Prostate gland (tissue), 2 donors: ENCODE measurements around the gene TMEM139. TPM values are rescaled to one million over a fixed set of nuclear protein-coding genes. Genes with fewer than 3 reads are reported as not detected.

Experiments
- DNase-seq: peaks from one replicate; pipeline ENCODE4 v3.0.0-alpha.2; 2019; ENCODE audit warnings: low spot score
- H3K27ac ChIP-seq, 2 donors: fragments of 200-600 bp; sonication (generic); 2 replicates each; pipeline ENCODE4 v1.5.1; 2017 to 2019
- H3K27me3 ChIP-seq: fragments of 200-600 bp; sonication (generic); replicated peaks from 2 replicates; pipeline ENCODE4 v1.5.1; 2019; ENCODE audit not compliant: insufficient read depth
- H3K36me3 ChIP-seq, 2 donors: fragments of 200-600 bp; sonication (generic); 1 replicate in 1 of 2; 2 replicates in 1 of 2; pipeline versions ENCODE4 v1.5.1 to v1.8.1; 2017 to 2019
- H3K4me1 ChIP-seq: fragments of 200-600 bp; sonication (generic); replicated peaks from 2 replicates; pipeline ENCODE4 v1.5.1; 2019
- H3K4me3 ChIP-seq, 2 donors: fragments of 200-600 bp; sonication (generic); 2 replicates each; pipeline ENCODE4 v1.5.1; 2017 to 2019
- H3K9me3 ChIP-seq: fragments of 200-600 bp; sonication (generic); 2 replicates; pipeline ENCODE4 v1.5.1; 2017
- POLR2A ChIP-seq: fragments of 450-650 bp; IDR thresholded peaks from one replicate; pipeline ENCODE4 v1.6.1; 2016; ENCODE audit warnings: antibody characterized with exemption, mild to moderate bottlenecking
- POLR2AphosphoS5 ChIP-seq: sonication (generic); formaldehyde crosslinking; IDR thresholded peaks from one replicate; pipeline ENCODE4 v1.6.1; 2017; ENCODE audit warnings: antibody characterized with exemption
- WGBS: methylation state at CpG from one replicate; pipeline ENCODE4 v1.1.5; 2018; 5-methylcytosine and 5-hydroxymethylcytosine counted together
- intact Hi-C: fragments of 100-400 bp; cut with DNase I; formaldehyde crosslinking; loops from one replicate; pipeline ENCODE4 v1.14.2; 2022
- total RNA-seq, 2 donors: library from RNA; depleted of rRNA; stranded (reverse); fragments of >200 nt; gene quantifications; one replicate each; pipeline ENCODE4 v1.1.0, GENCODE V29; 2016
- TF ChIP-seq, protein P1 (sequence below), 4 experiments: fragments of 200-600 bp in 2 of 4; fragments of 450-650 bp in 2 of 4; sonication (generic) in 2 of 4; IDR thresholded peaks; 1 replicate in 3 of 4; 2 replicates in 1 of 4; pipeline ENCODE4 v1.5.1; 2016 to 2019; ENCODE audit warnings: antibody characterized with exemption in 4 of 4, mild to moderate bottlenecking in 2 of 4, moderate library complexity in 2 of 4

TMEM139 gene
- 1 to 10 TPM in 1 of 2 donors, under 1 TPM in 1; 0.51 to 7.7 TPM for total RNA-seq

DNA sequence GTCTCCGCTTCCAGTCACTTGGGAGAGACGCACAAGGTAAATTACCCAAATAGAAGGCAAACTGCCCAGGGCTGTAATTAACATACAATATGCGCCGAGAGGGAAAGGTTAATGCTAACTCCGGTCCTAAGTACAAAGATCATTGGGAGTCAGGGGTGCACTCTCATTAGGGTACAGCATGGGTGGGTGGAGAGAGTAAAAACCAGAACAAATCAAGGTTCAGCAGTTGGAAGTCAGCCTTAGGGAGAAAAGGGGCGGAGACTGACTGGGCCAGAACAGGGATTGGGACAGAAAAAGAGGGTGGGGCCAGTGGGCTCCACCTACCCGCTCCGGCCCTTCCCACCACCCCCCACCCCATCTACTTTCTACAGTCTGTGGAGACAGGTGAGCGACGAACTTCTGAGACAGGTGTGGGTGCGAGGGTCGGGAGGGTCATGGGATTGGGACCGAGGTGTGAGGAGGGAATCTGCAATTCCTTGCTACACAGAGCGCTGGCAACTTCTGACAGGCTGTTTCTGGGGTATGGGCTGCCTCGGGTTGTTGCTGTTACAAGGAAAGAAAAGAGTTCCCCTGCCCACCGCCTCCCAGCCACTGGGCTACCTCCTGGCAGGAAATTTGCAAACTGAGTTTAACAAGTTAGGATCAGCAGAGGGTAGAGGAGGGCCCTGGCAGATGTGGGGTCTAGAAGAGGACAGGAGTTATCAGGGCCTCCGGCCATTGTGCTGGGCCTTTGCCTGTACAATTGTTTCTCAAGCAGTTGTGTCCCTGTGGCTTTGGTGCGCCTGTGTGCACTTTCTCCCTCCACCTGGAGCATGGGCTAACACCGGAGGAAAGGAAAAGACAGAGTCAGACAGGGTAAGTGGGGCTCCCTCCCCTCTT is at the start of gene TMEM139:
Gene TMEM139 (plus strand): TSS at position 368 of the 879 bp plus-strand sequence. CDS start 1,000 bp downstream, outside the sequence.
- Histone ChIP-seq H3K27ac (peak within 1 kb of the TSS in 1 of 2 donors; percentile 23), H3K4me1 (no peaks in the 10 kb centered on the region), H3K27me3 (no peaks in the 10 kb centered on the region), H3K9me3 (no peaks in the 10 kb centered on the region), H3K4me3 (no peak within 1 kb of the TSS), H3K36me3 (no peaks in the 10 kb centered on the region)
- intact Hi-C loops, result loop anchor here (5.0 kb wide), 2 partner anchors 97 to 122 kb away; partner anchors contain the start of genes EPHA1 and ZYX
- 62% methylated on average over 19 of the region's 19 CpGs for WGBS
- DNase-seq, result no peak
- TF ChIP-seq, protein P1, sequence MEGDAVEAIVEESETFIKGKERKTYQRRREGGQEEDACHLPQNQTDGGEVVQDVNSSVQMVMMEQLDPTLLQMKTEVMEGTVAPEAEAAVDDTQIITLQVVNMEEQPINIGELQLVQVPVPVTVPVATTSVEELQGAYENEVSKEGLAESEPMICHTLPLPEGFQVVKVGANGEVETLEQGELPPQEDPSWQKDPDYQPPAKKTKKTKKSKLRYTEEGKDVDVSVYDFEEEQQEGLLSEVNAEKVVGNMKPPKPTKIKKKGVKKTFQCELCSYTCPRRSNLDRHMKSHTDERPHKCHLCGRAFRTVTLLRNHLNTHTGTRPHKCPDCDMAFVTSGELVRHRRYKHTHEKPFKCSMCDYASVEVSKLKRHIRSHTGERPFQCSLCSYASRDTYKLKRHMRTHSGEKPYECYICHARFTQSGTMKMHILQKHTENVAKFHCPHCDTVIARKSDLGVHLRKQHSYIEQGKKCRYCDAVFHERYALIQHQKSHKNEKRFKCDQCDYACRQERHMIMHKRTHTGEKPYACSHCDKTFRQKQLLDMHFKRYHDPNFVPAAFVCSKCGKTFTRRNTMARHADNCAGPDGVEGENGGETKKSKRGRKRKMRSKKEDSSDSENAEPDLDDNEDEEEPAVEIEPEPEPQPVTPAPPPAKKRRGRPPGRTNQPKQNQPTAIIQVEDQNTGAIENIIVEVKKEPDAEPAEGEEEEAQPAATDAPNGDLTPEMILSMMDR (IDR thresholded peaks at IDR 0.05), result no peak
- TF ChIP-seq POLR2AphosphoS5 (no peak), POLR2A (no peak)

DNA sequence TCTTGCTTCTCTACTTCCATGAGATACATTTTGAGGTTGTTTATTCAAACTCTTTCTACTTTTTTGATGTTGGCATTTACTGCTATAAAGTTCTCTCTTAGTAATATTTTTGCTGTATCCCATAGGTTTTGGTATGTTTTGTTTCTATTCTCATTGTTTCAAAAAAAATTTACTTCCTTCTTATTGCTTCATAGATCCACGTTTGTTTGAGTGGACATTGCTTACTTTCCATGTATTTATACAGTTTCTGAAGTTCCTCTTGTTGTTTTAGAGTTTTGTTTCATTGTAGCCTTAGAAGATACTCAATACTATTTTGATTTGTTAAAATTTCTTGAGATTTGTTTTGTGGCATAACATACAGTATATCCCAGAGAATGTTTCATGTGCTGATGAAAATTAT is 49.2 kb upstream of the TMEM139 start:
- Histone ChIP-seq H3K9me3 (no peaks in the 10 kb centered on the region), H3K27me3 (no peaks in the 10 kb centered on the region), H3K36me3 (no peaks in the 10 kb centered on the region), H3K4me1 (no peaks in the 10 kb centered on the region), H3K27ac (no peak overlapping the region), H3K4me3 (no peak overlapping the region)
- intact Hi-C loops, result no loop called here
- WGBS, result 31% methylated on average over 1 of the region's 1 CpG
- DNase-seq, result no peak
- TF ChIP-seq, protein P1 (IDR thresholded peaks at IDR 0.05), result no peak
- TF ChIP-seq POLR2A, result no peak
- no peak for TF ChIP-seq POLR2AphosphoS5

DNA sequence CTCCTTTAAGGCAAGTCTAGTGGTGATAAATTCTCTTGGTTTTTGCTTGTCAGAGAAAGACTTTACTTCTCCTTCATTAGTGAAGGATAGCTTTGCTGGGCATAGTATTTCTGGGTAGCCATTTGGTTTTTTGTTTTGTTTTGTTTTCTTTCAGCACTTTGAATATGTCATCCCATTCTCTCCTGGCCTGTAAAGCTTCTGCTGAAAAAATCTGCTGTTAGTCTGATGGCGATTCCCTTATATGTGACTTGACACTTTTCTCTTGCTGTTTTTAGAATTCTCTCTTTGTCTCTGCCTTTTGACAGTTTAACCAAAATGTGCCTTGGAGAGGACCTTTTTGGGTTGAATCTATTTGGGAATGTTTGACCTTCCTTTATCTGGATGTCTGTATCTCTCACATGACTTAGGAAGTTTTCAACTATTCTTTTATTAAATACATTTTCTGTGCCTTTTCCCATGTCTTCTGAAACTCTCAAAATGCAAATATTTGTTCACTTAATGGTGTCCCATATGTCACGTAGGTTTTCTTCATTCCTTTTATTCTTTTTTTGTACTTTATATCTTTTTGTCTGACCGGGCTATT is 48.3 kb upstream of the TMEM139 start:
- H3K27ac ChIP-seq, result no peak overlapping the region
- H3K4me3 ChIP-seq, result no peak overlapping the region
- TF ChIP-seq POLR2AphosphoS5 (no peak), POLR2A (no peak)
- TF ChIP-seq, protein P1 (IDR thresholded peaks at IDR 0.05), result no peak
- no peaks in the 10 kb centered on the region for H3K27me3 ChIP-seq
- H3K4me1 ChIP-seq, result no peaks in the 10 kb centered on the region
- H3K36me3 ChIP-seq, result no peaks in the 10 kb centered on the region
- intact Hi-C loops, result no loop called here
- 63% methylated on average over 3 of the region's 3 CpGs for WGBS
- no peak for DNase-seq
- no peaks in the 10 kb centered on the region for H3K9me3 ChIP-seq

DNA sequence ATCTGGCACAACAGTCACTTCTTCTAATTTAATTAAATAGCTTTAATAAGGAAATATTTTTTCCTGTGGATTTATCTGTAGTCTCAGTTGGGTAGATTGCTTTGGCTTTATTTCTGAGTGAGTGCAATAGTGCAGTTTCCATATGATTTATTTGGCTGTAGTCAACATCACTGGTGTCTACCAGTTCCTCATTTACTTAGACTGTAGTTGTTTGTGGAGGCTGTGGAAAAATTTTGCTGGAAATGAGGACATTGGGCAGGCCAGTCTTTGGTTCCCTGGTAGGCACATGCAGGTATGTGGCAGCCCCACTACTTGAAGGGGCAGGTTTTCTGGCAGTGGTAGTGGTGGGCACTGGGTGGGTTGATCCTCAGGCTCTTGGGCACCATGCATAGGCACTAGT is 47.4 kb upstream of the TMEM139 start:
- H3K27me3 ChIP-seq, result no peaks in the 10 kb centered on the region
- no peaks in the 10 kb centered on the region for H3K4me1 ChIP-seq
- no peak overlapping the region for H3K27ac ChIP-seq
- H3K36me3 ChIP-seq, result no peaks in the 10 kb centered on the region
- no peak for DNase-seq
- H3K9me3 ChIP-seq, result no peaks in the 10 kb centered on the region
- TF ChIP-seq POLR2A (no peak), POLR2AphosphoS5 (no peak)
- TF ChIP-seq, protein P1 (IDR thresholded peaks at IDR 0.05), result no peak
- H3K4me3 ChIP-seq, result no peak overlapping the region
- intact Hi-C loops, result no loop called here
